Measurements from ENCODE around the gene RMDN2.

Gene RMDN2

GRCh38 chr2:37925063-37925897 lies at the start of gene RMDN2:
Gene RMDN2 (plus strand): TSS chr2:37925287. CDS start chr2:37929278, 3,991 bp downstream.
- peak; percentile 77 for DNase-seq

- DNase-seq = no peak
Observed at GRCh38 chr2:37875403-37875906, 49.6 kb upstream of the RMDN2 start.

- DNase-seq = no peak
Observed at GRCh38 chr2:37876227-37876626, 48.9 kb upstream of the RMDN2 start.

- DNase-seq = no peak
Observed at GRCh38 chr2:37877457-37878315, 47.4 kb upstream of the RMDN2 start.

GRCh38 chr2:37878536-37878935 lies 46.6 kb upstream of the RMDN2 start:
- DNase-seq = no peak

- no peak for DNase-seq
Observed at GRCh38 chr2:37880551-37880950, 44.5 kb upstream of the RMDN2 start.

- DNase-seq = no peak
Observed at GRCh38 chr2:37881397-37881796, 43.7 kb upstream of the RMDN2 start.

- no peak for DNase-seq
Observed at GRCh38 chr2:37882036-37882435, 43.1 kb upstream of the RMDN2 start.

GRCh38 chr2:37883518-37883917 lies 41.6 kb upstream of the RMDN2 start:
- no peak for DNase-seq

- DNase-seq = no peak
Observed at GRCh38 chr2:37885329-37885993, 39.6 kb upstream of the RMDN2 start.

- DNase-seq = no peak
Observed at GRCh38 chr2:37886745-37887144, 38.3 kb upstream of the RMDN2 start.

- no peak for DNase-seq
Observed at GRCh38 chr2:37887286-37887685, 37.8 kb upstream of the RMDN2 start.

- no peak for DNase-seq
Observed at GRCh38 chr2:37890893-37891495, 34.1 kb upstream of the RMDN2 start.

- DNase-seq = no peak
Observed at GRCh38 chr2:37891846-37892435, 33.1 kb upstream of the RMDN2 start.

GRCh38 chr2:37892436-37893114 lies 32.5 kb upstream of the RMDN2 start:
- no peak for DNase-seq

- DNase-seq = no peak
Observed at GRCh38 chr2:37893327-37893726, 31.8 kb upstream of the RMDN2 start.

- no peak for DNase-seq
Observed at GRCh38 chr2:37894047-37894446, 31.0 kb upstream of the RMDN2 start.

GRCh38 chr2:37894601-37895000 lies 30.5 kb upstream of the RMDN2 start:
- no peak for DNase-seq

GRCh38 chr2:37895140-37895539 lies 29.9 kb upstream of the RMDN2 start:
- no peak for DNase-seq

- no peak for DNase-seq
Observed at GRCh38 chr2:37896319-37896718, 28.8 kb upstream of the RMDN2 start.

GRCh38 chr2:37897511-37897910 lies 27.6 kb upstream of the RMDN2 start:
- DNase-seq = no peak

- DNase-seq = no peak
Observed at GRCh38 chr2:37898448-37898847, 26.6 kb upstream of the RMDN2 start.
